Lung (tissue), 12 donors: ENCODE data around the gene AGBL4. TPM values are rescaled to one million over a fixed set of nuclear protein-coding genes. Genes with fewer than 3 reads are reported as not detected.

Experiments
- ATAC-seq: fragments of 200-7000 bp; cut with Tn5 transposase; one replicate; pipeline ENCODE4 v1.9.1; 2020; ENCODE audit warnings: moderate number of reproducible peaks; ENCODE audit not compliant: insufficient read depth, low FRiP score
- DNase-seq, 3 donors: peaks; one replicate each; pipeline ENCODE4 v3.0.0-alpha.2; 2013 to 2017
- H3K27ac ChIP-seq, 2 donors: one replicate each; pipeline ENCODE4 v1.5.1; 2013; ENCODE audit warnings: mild to moderate bottlenecking in 2 of 2, moderate library complexity in 2 of 2, control low read depth in 1 of 2, inconsistent platforms in 1 of 2, low read depth in 1 of 2, low read length in 1 of 2
- H3K27me3 ChIP-seq, 3 donors: one replicate each; pipeline ENCODE4 v1.5.1; 2013; ENCODE audit warnings: low read length in 2 of 3; ENCODE audit not compliant: control insufficient read depth in 3 of 3, insufficient read depth in 3 of 3
- H3K36me3 ChIP-seq, 4 donors: one replicate each; pipeline ENCODE4 v1.5.1; 2013; ENCODE audit warnings: low read length in 4 of 4, mild to moderate bottlenecking in 1 of 4, moderate library complexity in 1 of 4; ENCODE audit not compliant: control insufficient read depth in 4 of 4, insufficient read depth in 4 of 4
- H3K4me1 ChIP-seq, 5 donors: one replicate each; pipeline ENCODE4 v1.5.1; 2013; ENCODE audit warnings: low read length in 5 of 5, mild to moderate bottlenecking in 2 of 5, moderate library complexity in 1 of 5; ENCODE audit not compliant: control insufficient read depth in 5 of 5, insufficient read depth in 5 of 5
- H3K4me3 ChIP-seq: one replicate; pipeline ENCODE4 v1.5.1; 2013; ENCODE audit warnings: mild to moderate bottlenecking, control low read depth, moderate library complexity
- H3K9ac ChIP-seq, 2 donors: one replicate each; pipeline ENCODE4 v1.5.1; 2013; ENCODE audit warnings: low read length in 2 of 2, control low read depth in 1 of 2; ENCODE audit not compliant: insufficient read depth in 1 of 2
- H3K9me3 ChIP-seq, 4 donors: one replicate each; pipeline ENCODE4 v1.5.1; 2013; ENCODE audit warnings: low read length in 3 of 4, mild to moderate bottlenecking in 1 of 4, moderate library complexity in 1 of 4; ENCODE audit not compliant: control insufficient read depth in 4 of 4, insufficient read depth in 3 of 4
- WGBS, 2 donors: extraction: QIAGEN DNeasy Blood & Tissue Kit; methylation state at CpG; one replicate each; pipeline ENCODE4 v1.1.7; 2013; 5-methylcytosine and 5-hydroxymethylcytosine counted together
- polyA plus RNA-seq, 2 donors: library from polyadenylated mRNA; stranded (reverse); fragments of 200-250 nt; gene quantifications; one replicate each; pipeline ENCODE4 v1.2.1, GENCODE V29; 2013
- total RNA-seq, 2 donors: library from RNA; depleted of rRNA in 1 of 2; stranded (reverse); fragments of >200 nt in 1 of 2; gene quantifications; one replicate each; pipeline ENCODE4 v1.2.1, GENCODE V29; 2014 to 2021
- TF ChIP-seq, protein P1 (sequence below): IDR thresholded peaks from 2 replicates; pipeline ENCODE4 v1.5.1; 2012; ENCODE audit warnings: mild to moderate bottlenecking; ENCODE audit errors: control extremely low read depth, extremely low read depth
- donor health status: control.
- donor health status: control.
- donor health status: Bipolar disorder and iron deficiency.
- donor health status: healthy.
- donor health status: DM: yes; HTN: yes; CAD: no.

The AGBL4 gene
- total and polyA plus RNA-seq, 4 donors: 0.24 to 7.5 (median 2.6) TPM

DNA sequence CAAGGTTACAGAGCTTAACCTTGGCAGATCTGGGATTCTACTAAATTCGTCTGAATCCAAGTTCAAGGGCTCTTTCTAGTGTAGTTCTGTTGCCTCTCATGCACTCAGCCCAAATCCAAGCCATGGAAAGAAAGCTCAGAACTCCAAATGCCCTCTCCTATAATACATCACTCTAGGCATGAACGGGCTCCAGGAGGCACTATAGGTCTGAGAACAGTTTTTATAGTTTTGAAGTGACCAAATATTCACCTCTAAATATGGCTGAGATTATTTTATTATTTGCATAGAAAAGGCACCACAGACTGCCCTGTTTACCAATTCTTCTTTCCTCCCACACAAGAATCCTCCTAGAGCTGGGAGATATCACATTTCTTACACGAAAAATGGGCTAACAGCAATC lies 919.2 kb downstream of the AGBL4 start:
- H3K27me3 ChIP-seq: no peaks in the 10 kb centered on the region
- DNase-seq: peak in 1 of 3 donors; percentile 4
- H3K27ac ChIP-seq: no peak overlapping the region
- peaks cover 0 to 4% (median under 1%) of the 10 kb centered on the region in 4 donors for H3K9me3 ChIP-seq
- 56 to 71% methylated on average over 3 of the region's 3 CpGs for WGBS, 2 donors
- no peak for ATAC-seq
- H3K36me3 ChIP-seq: no peaks in the 10 kb centered on the region
- H3K9ac ChIP-seq: no peak overlapping the region
- no peak overlapping the region for H3K4me3 ChIP-seq
- TF ChIP-seq, protein P1, sequence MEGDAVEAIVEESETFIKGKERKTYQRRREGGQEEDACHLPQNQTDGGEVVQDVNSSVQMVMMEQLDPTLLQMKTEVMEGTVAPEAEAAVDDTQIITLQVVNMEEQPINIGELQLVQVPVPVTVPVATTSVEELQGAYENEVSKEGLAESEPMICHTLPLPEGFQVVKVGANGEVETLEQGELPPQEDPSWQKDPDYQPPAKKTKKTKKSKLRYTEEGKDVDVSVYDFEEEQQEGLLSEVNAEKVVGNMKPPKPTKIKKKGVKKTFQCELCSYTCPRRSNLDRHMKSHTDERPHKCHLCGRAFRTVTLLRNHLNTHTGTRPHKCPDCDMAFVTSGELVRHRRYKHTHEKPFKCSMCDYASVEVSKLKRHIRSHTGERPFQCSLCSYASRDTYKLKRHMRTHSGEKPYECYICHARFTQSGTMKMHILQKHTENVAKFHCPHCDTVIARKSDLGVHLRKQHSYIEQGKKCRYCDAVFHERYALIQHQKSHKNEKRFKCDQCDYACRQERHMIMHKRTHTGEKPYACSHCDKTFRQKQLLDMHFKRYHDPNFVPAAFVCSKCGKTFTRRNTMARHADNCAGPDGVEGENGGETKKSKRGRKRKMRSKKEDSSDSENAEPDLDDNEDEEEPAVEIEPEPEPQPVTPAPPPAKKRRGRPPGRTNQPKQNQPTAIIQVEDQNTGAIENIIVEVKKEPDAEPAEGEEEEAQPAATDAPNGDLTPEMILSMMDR: no peak
- no peaks in the 10 kb centered on the region for H3K4me1 ChIP-seq

DNA sequence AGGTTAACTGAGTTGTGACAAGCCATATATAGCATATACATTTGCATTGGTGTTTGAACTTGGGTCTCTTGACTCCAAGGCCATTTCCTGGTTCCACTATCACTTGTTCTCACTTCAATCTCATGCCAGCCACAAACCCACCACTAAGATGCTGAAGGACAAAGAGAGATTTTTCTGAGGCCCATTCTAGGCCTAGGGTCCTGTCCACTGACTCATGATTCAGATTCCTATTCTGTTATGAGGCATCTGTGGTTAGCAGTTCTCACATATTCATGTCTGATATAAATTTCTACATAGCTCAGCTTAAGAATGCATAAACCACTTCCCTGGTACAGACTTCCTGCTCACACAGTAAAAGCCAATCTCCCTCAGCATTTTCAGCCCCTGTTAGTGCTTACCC lies 921.0 kb downstream of the AGBL4 start:
- H3K9me3 ChIP-seq: peaks cover 0 to 2% (median under 1%) of the 10 kb centered on the region in 4 donors
- H3K9ac ChIP-seq: no peak overlapping the region
- ATAC-seq (no peak), DNase-seq (no peak)
- H3K27me3 ChIP-seq: no peaks in the 10 kb centered on the region
- H3K36me3 ChIP-seq: no peaks in the 10 kb centered on the region
- H3K27ac ChIP-seq: no peak overlapping the region
- TF ChIP-seq, protein P1: no peak
- no peak overlapping the region for H3K4me3 ChIP-seq
- H3K4me1 ChIP-seq: no peaks in the 10 kb centered on the region

DNA sequence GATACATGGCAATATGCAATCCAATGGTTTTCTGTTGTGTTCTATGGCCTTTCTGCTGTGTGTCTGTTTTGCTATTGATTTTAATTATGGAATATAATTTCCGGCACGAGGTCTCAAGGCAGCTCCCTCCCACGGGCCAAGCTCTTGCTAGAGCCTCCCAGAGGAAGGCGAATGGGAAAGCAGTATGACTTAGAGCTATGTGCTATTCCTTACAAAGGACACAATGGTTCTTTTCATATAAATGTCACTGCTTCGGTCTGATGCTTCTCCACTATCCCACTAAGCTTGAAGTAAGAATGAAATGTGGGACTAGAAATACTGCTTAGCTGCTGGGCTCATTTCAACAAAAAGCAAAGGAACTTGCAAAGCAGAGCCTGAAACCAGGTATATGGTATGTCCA lies 924.9 kb downstream of the AGBL4 start:
- H3K27me3 ChIP-seq: no peaks in the 10 kb centered on the region

More for the DNA sequence above, 924.9 kb downstream of the AGBL4 start:
- H3K4me3 ChIP-seq: no peak overlapping the region
- WGBS, 2 donors: 86 to 90% methylated on average over 5 of the region's 5 CpGs
- H3K9me3 ChIP-seq: peaks cover 0 to 2% (median 0%) of the 10 kb centered on the region in 4 donors
- ATAC-seq (no peak), DNase-seq (no peak)
- H3K4me1 ChIP-seq: no peaks in the 10 kb centered on the region
- TF ChIP-seq, protein P1: no peak
- H3K9ac ChIP-seq: no peak overlapping the region
- no peak overlapping the region for H3K27ac ChIP-seq
- H3K36me3 ChIP-seq: no peaks in the 10 kb centered on the region
